Umbilical cord (tissue), 2 donors: ENCODE measurements around the gene CHP1. TPM values are rescaled to one million over a fixed set of nuclear protein-coding genes. Genes with fewer than 3 reads are reported as not detected.
"Not testable (repeated sequence)": the region's sequence is repeated elsewhere in the genome, so short reads cannot be mapped to it uniquely, and the experiment has no call there.

ENCODE experiments used
- DNase-seq: peaks from one replicate; pipeline ENCODE4 v3.0.0-alpha.2; 2015; ENCODE audit warnings: low spot score
- total RNA-seq: library from RNA; depleted of rRNA; stranded (reverse); fragments of >200 nt; gene quantifications from one replicate; pipeline ENCODE4 v1.2.3, GENCODE V29; 2014; ENCODE audit warnings: low replicate concordance; ENCODE audit not compliant: insufficient read depth

Gene CHP1
- total RNA-seq, 1 donor from 2014 or later: 71.7 TPM

- DNase-seq: peak; percentile 14
Observed at GRCh38 chr15:41291065-41291631, 60.1 kb downstream of the CHP1 start.

GRCh38 chr15:41292521-41292920 is 61.5 kb downstream of the CHP1 start:
- no peak for DNase-seq

GRCh38 chr15:41301139-41301538 is 70.1 kb downstream of the CHP1 start:
- DNase-seq: not testable (repeated sequence)

DNA sequence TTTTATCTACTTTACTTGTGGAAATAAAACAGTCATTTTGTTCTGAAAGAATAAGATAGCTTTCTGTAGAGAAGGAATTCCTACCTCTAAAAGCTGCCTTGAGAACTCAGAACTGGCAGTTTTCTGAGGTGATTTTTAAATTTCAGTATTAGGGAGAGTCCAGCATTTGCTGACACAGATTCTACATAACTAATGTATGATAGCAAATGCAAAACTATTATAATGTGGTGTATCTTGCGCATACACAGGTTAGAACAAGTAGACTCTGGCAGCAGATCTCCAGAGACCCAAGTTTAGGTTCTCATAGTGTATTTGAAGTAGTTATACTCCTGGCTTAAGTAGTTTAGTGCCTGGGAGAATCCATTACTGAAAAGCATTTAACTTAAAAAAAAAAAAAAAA is 70.5 kb downstream of the CHP1 start:
- DNase-seq: no peak

DNA sequence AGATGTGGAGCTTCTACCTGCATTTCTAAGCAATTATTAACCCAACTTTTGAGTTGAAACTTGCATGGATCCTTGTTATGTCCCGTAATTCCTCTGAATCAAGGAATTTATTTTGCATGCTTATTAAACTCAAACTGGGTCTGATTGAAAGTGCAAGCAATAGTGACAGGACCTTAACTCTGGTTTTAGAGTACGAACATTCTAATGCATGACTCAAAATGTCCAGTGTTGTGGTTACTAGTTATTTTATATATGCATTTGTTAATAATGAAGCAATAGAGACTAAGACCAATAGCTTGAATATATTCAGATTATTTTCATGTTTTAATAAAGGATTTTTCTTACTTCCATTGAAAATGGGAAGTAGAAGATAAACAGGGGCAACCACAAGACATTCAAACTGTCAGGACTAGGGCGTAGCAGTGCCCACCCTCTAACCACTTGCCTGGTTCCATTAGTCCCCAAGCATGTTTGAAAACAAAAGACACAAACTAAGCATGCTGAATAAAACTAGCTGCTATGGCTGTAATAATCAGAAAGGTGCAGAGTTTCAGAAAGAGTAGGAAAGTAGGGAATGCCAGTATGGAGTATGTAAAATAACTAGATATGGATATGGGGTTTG is 73.2 kb downstream of the CHP1 start:
- no peak for DNase-seq

GRCh38 chr15:41307679-41308078 is 76.6 kb downstream of the CHP1 start:
- DNase-seq: no peak

DNA sequence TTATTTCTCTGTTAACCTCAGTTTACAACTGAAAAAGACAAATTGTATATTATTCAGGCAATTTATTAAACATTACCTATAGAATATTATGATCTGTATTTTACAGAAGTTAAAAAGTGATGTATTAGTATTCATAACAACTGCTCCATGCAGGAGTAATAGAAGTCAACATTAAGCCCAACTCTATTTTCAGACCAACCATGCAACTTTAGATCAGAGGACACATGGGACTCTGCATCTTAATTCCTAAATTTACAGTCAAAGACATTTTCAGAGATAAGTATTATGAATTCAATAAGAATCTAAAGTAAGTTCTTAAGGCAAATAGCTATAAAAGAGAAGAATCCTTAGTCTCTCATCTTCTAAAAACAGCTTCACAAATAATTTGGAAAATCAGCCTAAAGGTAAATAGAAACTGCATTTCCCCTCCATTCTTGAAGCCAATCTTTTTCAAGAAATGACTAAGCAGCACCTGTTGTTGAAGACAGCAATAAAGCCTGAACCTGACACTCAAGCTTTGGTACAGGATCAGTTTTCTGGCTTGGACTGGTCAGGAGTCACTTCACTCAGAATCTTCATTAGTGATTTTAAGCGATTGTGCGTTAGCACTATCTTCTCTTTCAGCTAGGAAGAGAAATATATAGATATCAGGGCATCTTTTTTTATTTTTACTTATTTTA is 78.3 kb downstream of the CHP1 start:
- no peak for DNase-seq

DNA sequence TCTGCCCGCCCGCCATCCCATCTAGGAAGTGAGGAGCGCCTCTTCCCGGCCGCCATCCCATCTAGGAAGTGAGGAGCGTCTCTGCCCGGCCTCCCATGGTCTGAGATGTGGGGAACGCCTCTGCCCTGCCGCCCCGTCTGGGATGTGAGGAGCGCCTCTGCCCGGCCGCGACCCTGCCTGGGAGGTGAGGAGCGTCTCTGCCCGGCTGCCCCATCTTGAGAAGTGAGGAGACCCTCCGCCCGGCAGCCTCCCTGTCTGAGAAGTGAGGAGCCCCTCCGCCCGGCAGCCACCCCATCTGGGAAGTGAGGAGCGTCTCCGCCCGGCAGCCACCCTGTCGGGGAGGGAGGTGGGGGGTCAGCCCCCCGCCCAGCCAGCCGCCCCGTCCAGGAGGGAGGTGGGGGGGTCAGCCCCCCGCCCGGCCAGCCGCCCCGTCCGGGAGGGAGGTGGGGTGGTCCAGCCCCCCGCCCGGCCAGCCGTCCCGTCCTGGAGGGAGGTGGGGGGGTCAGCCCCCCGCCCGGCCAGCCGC is 89.8 kb downstream of the CHP1 start:
- DNase-seq: not testable (repeated sequence)

DNA sequence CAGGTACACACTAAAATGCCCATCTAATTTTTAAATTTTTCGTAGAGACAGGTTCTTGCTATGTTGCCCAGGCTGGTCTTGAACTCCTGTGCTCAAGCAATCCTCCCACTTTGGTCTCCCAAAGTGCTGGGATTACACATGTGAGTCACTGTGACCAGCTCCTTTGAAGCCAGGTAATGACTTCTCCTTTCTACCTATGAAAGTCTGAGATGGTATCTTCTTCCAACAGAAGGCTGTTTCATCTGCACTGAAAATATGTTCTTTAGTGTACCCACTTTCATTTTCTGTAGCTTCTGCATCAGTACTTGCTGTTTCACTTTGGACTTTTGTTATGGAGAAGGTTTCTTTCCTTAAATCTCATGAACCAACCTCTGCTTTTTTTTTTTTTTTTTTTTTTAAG is 92.5 kb downstream of the CHP1 start:
- DNase-seq: no peak

- DNase-seq: no peak
Observed at GRCh38 chr15:41331281-41331680, 100.2 kb downstream of the CHP1 start.

Other genes with a start within 250 kb of the CHP1 start
- gene INO80, start 115.0 kb upstream of the CHP1 start, total RNA-seq: 16.9 TPM
- 1.4 TPM for gene EXD1, start 511 bp upstream of the CHP1 start, total RNA-seq
- gene OIP5, start 101.3 kb downstream of the CHP1 start, total RNA-seq: 1.4 TPM
- 15.9 TPM for gene NUSAP1, start 101.6 kb downstream of the CHP1 start, total RNA-seq
- gene NDUFAF1, start 171.2 kb downstream of the CHP1 start, total RNA-seq: 26.0 TPM
- gene RTF1, start 185.8 kb downstream of the CHP1 start, total RNA-seq: 16.4 TPM